Stimulated activated CD8-positive, alpha-beta memory T cell treated with anti-CD3 and anti-CD28 coated beads, Interleukin-7, amount 100 ng/mL, for 24 hours (primary cell): ENCODE results near the gene LOX.

Source experiments
- DNase-seq: peaks from one replicate; pipeline ENCODE4 v3.0.0-alpha.2; 2020; ENCODE audit warnings: low read depth

LOX gene

DNA sequence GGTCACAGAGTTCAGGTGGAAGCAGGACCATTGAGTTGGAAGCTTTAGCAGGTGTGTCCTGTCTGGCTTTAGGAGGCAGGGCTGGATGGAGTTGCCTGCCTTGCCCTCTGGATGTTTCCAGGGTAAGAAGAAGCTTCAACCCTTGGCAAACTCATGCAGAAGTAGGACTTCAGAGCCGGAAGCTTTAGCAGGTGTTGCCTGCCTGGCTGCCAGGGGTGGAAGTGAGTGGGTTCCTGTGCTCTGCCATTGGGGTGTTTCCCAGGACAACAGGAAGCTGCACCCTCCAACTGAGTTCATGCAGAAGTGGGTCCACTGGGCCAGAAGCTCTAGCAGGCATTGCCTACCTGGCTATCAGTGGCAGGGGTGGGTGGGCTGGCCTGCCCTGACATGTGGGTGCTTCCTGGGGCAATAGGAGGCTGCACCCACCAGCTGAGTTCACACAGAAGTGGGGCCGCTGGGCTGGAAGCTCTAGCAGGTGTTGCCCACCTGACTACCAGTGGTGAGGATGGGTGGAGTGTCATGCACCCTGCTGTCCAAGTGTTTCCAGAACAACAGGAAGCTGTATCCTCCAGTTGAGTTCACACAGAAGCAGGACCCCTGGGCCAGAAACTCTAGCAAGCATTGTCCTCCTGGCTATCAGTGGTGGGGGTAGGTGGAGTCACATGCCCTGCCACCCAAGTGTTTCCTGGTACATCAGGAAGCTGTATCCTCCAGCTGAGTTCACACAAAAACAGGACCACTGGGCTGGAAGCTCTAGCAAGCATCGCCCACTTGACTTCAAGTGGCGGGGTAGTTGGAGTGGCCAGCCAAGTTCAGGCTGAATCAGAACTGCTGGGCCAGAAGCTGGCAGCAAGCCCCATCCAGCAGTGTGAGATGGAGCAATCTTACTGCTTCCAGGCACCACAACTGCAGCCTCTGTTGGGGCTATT lies 24.6 kb downstream of the LOX start:
- no peak for DNase-seq

DNA sequence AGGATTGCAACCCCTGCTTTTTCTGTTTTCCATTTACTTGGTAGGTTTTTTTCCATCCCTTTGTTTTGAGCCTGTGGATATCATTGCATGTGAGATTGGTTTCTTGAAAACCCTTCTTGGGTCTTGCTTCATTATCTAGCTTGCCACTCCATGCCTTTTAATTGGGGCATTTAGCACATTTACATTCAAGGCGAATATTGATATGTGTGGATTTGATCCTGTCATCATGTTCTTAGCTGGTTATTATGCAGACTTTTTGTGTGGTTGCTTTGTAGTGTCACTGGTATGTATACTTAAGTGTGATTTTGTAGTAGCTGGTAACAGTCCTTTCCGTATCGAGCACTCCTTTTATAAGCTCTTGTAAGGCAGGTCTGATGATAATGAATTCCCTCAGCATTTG lies 26.5 kb downstream of the LOX start:
- DNase-seq: no peak

- DNase-seq: no peak
Measured at GRCh38 chr5:122050959-122051358, 27.1 kb downstream of the LOX start.

GRCh38 chr5:122040636-122041302 lies 37.3 kb downstream of the LOX start:
- DNase-seq: no peak

DNA sequence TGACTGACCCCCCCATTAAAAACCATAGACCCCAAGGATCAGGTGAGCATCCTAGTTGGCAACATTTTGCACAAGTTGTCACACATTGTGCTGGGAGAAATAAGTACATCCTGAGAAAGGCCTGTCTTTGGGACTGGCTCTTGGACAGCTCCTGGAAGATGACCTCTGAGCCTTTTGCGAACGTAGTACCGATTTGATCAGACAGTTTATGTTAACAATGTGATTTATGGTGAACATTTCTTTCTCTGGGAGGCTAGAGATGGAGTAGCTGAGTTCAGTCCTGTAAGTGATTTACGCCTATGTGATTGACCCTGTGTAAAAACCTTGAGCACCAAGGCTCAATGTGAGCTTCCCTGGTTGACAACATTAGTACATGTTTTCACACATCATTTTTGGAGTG lies 41.7 kb downstream of the LOX start:
- DNase-seq: no peak

DNA sequence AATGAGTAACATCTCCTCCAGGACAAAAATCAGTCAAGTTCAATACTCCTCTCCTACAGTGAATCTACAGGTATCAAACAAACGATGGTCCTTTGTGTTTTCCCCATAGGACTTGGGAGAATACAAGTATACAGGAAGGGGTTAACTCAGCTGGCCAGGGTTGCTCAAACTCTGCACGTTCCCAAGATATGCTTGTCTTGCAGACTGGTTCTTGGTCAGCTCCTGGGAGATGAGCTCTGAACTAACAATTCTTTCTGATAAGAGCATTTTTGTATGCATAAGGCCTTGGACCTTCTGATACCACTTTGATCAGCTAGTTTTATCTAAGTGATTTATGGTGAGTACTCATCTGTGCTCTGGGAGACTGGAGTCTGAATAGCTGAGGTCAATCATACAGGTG lies 42.1 kb downstream of the LOX start:
- DNase-seq: no peak

GRCh38 chr5:122031836-122032235 lies 46.2 kb downstream of the LOX start:
- no peak for DNase-seq

DNA sequence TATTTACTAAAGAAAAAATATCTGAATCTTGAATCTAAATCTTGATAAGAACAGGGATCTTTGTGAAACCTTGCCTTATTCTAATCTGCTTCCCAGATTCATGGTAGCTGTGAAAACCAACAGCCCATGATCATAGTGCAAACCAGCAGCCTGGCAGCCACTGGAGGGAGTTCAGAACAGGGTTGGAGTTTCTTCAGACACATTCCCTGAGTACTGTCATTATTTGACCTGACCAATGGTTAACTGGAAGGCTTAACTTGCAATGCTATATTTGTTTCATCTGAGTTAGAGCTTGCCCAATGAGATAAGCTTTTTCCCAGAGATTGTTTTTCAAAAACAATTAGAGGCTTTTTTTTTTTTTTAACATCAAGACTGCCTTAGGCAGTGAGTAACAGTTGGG lies 47.8 kb downstream of the LOX start:
- DNase-seq: no peak

DNA sequence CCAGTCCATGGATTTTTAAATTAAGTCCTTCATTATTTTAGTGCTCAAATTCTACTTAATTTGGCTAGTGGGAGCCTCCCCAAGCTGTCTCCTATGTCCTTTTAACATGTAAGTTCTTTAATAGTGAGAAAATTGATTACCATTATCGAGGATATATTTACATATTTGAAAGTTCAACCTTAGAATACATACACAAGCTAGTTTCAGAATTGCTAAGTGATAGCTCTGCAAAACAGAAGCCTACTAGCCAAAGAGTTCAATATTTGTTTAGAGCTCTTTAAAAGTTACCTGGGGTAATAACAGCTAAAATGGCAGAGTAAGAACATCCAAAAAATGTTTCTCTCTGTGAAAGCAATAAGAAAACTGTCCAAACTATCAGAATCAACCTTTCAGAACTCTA lies 48.2 kb downstream of the LOX start:
- no peak for DNase-seq

- DNase-seq: no peak
Measured at GRCh38 chr5:122022966-122023365, 55.1 kb downstream of the LOX start.

DNA sequence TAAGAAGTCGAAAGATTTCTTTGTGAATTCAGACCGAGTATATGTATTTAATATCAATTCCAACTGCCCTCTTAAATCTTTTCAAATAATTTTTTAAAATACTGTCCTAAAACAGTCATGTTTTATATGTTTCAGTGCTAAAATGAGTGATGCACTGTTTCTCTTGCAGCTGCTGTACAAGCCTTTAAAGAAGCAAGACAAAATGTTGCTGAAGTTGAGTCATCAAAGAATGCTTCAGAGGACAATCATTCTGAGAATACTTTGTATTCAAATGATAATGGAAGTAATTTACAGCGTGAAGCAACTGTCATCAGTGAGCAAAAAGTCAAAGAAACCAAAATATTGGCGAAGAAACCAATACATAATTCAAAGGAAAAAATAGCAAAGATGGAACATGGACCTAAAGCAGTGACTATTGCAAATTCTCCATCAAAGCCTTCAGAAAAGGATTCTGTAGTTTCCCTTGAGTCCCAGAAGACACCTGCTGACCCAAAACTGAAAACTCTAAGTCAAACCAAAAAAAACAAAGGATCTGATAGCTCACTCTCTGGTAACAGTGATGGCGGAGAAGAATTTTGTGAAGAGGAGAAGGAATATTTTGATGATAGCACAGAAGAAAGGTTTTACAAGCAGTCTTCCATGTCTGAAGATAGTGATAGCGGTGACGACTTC lies 58.0 kb downstream of the LOX start:
- DNase-seq: no peak

DNA sequence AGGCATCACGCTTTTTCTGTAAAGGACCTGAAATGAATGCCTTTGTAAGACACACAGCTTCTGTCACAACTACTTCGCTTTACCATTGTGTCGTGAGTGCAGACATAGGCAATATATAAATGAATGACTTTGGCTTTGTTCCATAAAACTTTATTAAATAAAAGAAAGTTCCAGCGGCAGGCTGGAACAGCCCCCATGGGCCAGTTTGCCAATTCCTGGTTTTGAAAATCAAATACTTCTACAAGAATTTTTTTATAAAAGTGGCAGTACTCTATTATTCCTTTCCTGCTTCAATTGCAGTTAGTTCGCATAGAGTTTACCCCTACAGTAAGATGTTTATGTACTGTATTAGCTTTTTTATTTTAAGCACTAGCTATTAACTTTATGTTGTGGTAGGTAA lies 62.6 kb downstream of the LOX start:
- DNase-seq: no peak

GRCh38 chr5:122014236-122014935 lies 63.7 kb downstream of the LOX start:
- no peak for DNase-seq
